ENCODE results near the gene ELFN1. TPM values are rescaled to one million over a fixed set of nuclear protein-coding genes. Genes with fewer than 3 reads are reported as not detected.

The ELFN1 gene
- total and polyA plus RNA-seq, 2 donors (not counting 3 experiments of a cell fraction or from before 2014, with no cell fraction given): 0.37 to 1.0 TPM

- DNase-seq (ENCODE audit: low read depth, low spot score) (no peak), FAIRE-seq (no peak)
- no peaks in the 10 kb centered on the region for H3K79me2 ChIP-seq (ENCODE audit: control insufficient read depth, insufficient read depth, low read length)
- no peaks in the 10 kb centered on the region for H3K36me3 ChIP-seq (ENCODE audit: control insufficient read depth in 2 of 2, extremely low read depth in 1 of 2, insufficient read depth in 2 of 2, low read length in 2 of 2)
- dilution Hi-C loops (cut with MboI; ENCODE audit: extremely low pct_ligation_motif_present, low sequenced_read_pairs) (no loop called here), intact Hi-C loops (cut with micrococcal nuclease) (no loop called here)
- H3K9me3 ChIP-seq (replicated peaks; ENCODE audit: control insufficient read depth, insufficient read depth, low read length): no peaks in the 10 kb centered on the region
- H3K27ac ChIP-seq (ENCODE audit: insufficient read depth, low read depth, low read length): no peak overlapping the region
- no peak overlapping the region for H3K9ac ChIP-seq (replicated peaks; ENCODE audit: extremely low read depth, insufficient read depth, low read length)
- no peaks in the 10 kb centered on the region for H3K27me3 ChIP-seq (ENCODE audit: control insufficient read depth in 2 of 2, insufficient read depth in 2 of 2, low read length in 2 of 2)
- H3K4me1 ChIP-seq (ENCODE audit: control insufficient read depth, extremely low read depth, insufficient read depth, low read length): no peaks in the 10 kb centered on the region
- no peaks in the 10 kb centered on the region for H3K9me1 ChIP-seq (replicated peaks; ENCODE audit: control insufficient read depth, extremely low read depth, insufficient read depth, low read length)
- TF ChIP-seq POLR2A (IDR thresholded peaks at IDR 0.05; ENCODE audit: low read depth, low read length) (no peak), POLR2AphosphoS5 (IDR thresholded peaks at IDR 0.05; ENCODE audit: insufficient read depth, low read depth, low read length) (no peak), CTCF (IDR thresholded peaks at IDR 0.05; ENCODE audit: extremely low read depth in 1 of 2, insufficient read depth in 1 of 2, low read depth in 1 of 2, low read length in 2 of 2) (no peak), MYC (IDR thresholded peaks at IDR 0.05; ENCODE audit: low read depth, low read length) (no peak), JUN (IDR thresholded peaks at IDR 0.05; ENCODE audit: borderline replicate concordance, insufficient read depth, insufficient read length, low read depth) (no peak), EZH2 (IDR thresholded peaks at IDR 0.05; ENCODE audit: borderline replicate concordance, low read depth, low read length, severe bottlenecking) (no peak), GATA2 (IDR thresholded peaks at IDR 0.05; ENCODE audit: insufficient read depth, insufficient read length, low read depth, low read length) (no peak), MAX (IDR thresholded peaks at IDR 0.05; ENCODE audit: insufficient read depth, insufficient read length) (no peak), FOS (IDR thresholded peaks at IDR 0.05; ENCODE audit: borderline replicate concordance, insufficient read depth, low read length) (no peak)
- no peak overlapping the region for H3K4me3 ChIP-seq (replicated peaks in 1 of 3; ENCODE audit: insufficient read depth in 1 of 3, low read depth in 1 of 3, low read length in 3 of 3)
- no TSS peak for BruUV-seq (replicated peaks)
- H4K20me1 ChIP-seq (replicated peaks; ENCODE audit: control insufficient read depth, extremely low read depth, insufficient read depth, low read length): no peaks in the 10 kb centered on the region
- H2AFZ ChIP-seq (ENCODE audit: low read depth, low read length): no peak overlapping the region
- ChIA-PET POLR2A (no interaction called here), CTCF (interaction anchor here (0.6 kb wide), 1 partner anchor 17 kb away, joined by 3 read pairs; no protein-coding TSS in a partner anchor)
- no peak overlapping the region for H3K4me2 ChIP-seq (ENCODE audit: insufficient read depth, low read length)
These were observed 28.1 kb downstream of the ELFN1 start for GRCh38 chr7:1698201-1698600.

Data from endothelial cell of umbilical vein (primary cell).